Measurements from ENCODE around the gene STMND1. TPM values are rescaled to one million over a fixed set of nuclear protein-coding genes. Genes with fewer than 3 reads are reported as not detected.

The STMND1 gene
- total RNA-seq, 1 donor, result not detected

- Histone ChIP-seq H3K9me3 (ENCODE audit: low read depth, low read length) (no peaks in the 10 kb centered on the region), H3K27me3 (ENCODE audit: insufficient read depth, low read length) (peaks cover 9% of the 10 kb centered on the region), H3K36me3 (ENCODE audit: insufficient read depth, low read length) (no peaks in the 10 kb centered on the region), H3K79me2 (ENCODE audit: insufficient read depth, low read length) (no peaks in the 10 kb centered on the region), H3K27ac (ENCODE audit: low read depth, low read length) (no peak overlapping the region), H2AFZ (ENCODE audit: low read length) (no peak overlapping the region), H3K4me3 (ENCODE audit: insufficient read depth, low read length) (no peak overlapping the region), H3K4me2 (ENCODE audit: insufficient read depth, low read length) (no peak overlapping the region), H4K20me1 (ENCODE audit: insufficient read depth, low read length) (no peaks in the 10 kb centered on the region), H3K4me1 (ENCODE audit: insufficient read depth, low read length) (no peaks in the 10 kb centered on the region)
- no peak for TF ChIP-seq CTCF (IDR thresholded peaks at IDR 0.05; ENCODE audit: extremely low read depth, low read depth, low read length)
- no peak for DNase-seq (ENCODE audit: insufficient read length, low spot score, missing footprints)
These were observed 13.7 kb upstream of the STMND1 start for GRCh38 chr6:17088091-17088611.

- Histone ChIP-seq H3K27me3 (ENCODE audit: insufficient read depth, low read length) (peaks cover 12% of the 10 kb centered on the region), H3K27ac (ENCODE audit: low read depth, low read length) (no peak overlapping the region), H3K4me2 (ENCODE audit: insufficient read depth, low read length) (no peak overlapping the region), H3K4me3 (ENCODE audit: insufficient read depth, low read length) (no peak overlapping the region), H4K20me1 (ENCODE audit: insufficient read depth, low read length) (no peaks in the 10 kb centered on the region), H3K4me1 (ENCODE audit: insufficient read depth, low read length) (no peaks in the 10 kb centered on the region), H2AFZ (ENCODE audit: low read length) (no peak overlapping the region), H3K79me2 (ENCODE audit: insufficient read depth, low read length) (no peaks in the 10 kb centered on the region), H3K9me3 (ENCODE audit: low read depth, low read length) (no peaks in the 10 kb centered on the region), H3K36me3 (ENCODE audit: insufficient read depth, low read length) (no peaks in the 10 kb centered on the region)
- TF ChIP-seq CTCF (IDR thresholded peaks at IDR 0.05; ENCODE audit: extremely low read depth, low read depth, low read length), result peak; percentile 54
- DNase-seq (ENCODE audit: insufficient read length, low spot score, missing footprints), result peak; percentile 71
These were observed 10.7 kb upstream of the STMND1 start for GRCh38 chr6:17091122-17091521.

GRCh38 chr6:17093686-17094085 is 8.2 kb upstream of the STMND1 start:
- H3K9me3 ChIP-seq (ENCODE audit: low read depth, low read length), result no peaks in the 10 kb centered on the region
- no peak overlapping the region for H3K4me2 ChIP-seq (ENCODE audit: insufficient read depth, low read length)
- no peaks in the 10 kb centered on the region for H4K20me1 ChIP-seq (ENCODE audit: insufficient read depth, low read length)
- H2AFZ ChIP-seq (ENCODE audit: low read length), result no peak overlapping the region
- peaks cover 19% of the 10 kb centered on the region for H3K27me3 ChIP-seq (ENCODE audit: insufficient read depth, low read length)
- DNase-seq (ENCODE audit: insufficient read length, low spot score, missing footprints), result no peak
- no peak overlapping the region for H3K27ac ChIP-seq (ENCODE audit: low read depth, low read length)
- H3K79me2 ChIP-seq (ENCODE audit: insufficient read depth, low read length), result no peaks in the 10 kb centered on the region
- H3K4me3 ChIP-seq (ENCODE audit: insufficient read depth, low read length), result no peak overlapping the region
- no peaks in the 10 kb centered on the region for H3K36me3 ChIP-seq (ENCODE audit: insufficient read depth, low read length)
- no peaks in the 10 kb centered on the region for H3K4me1 ChIP-seq (ENCODE audit: insufficient read depth, low read length)
- peak; percentile 36 for TF ChIP-seq CTCF (IDR thresholded peaks at IDR 0.05; ENCODE audit: extremely low read depth, low read depth, low read length)

GRCh38 chr6:17096096-17096495 is 5.8 kb upstream of the STMND1 start:
- Histone ChIP-seq H3K9me3 (ENCODE audit: low read depth, low read length) (no peaks in the 10 kb centered on the region), H4K20me1 (ENCODE audit: insufficient read depth, low read length) (no peaks in the 10 kb centered on the region), H3K4me1 (ENCODE audit: insufficient read depth, low read length) (no peaks in the 10 kb centered on the region), H2AFZ (ENCODE audit: low read length) (no peak overlapping the region), H3K27me3 (ENCODE audit: insufficient read depth, low read length) (peaks cover 41% of the 10 kb centered on the region), H3K36me3 (ENCODE audit: insufficient read depth, low read length) (no peaks in the 10 kb centered on the region), H3K27ac (ENCODE audit: low read depth, low read length) (no peak overlapping the region), H3K4me2 (ENCODE audit: insufficient read depth, low read length) (no peak overlapping the region), H3K79me2 (ENCODE audit: insufficient read depth, low read length) (no peaks in the 10 kb centered on the region), H3K4me3 (ENCODE audit: insufficient read depth, low read length) (no peak overlapping the region)
- no peak for TF ChIP-seq CTCF (IDR thresholded peaks at IDR 0.05; ENCODE audit: extremely low read depth, low read depth, low read length)
- no peak for DNase-seq (ENCODE audit: insufficient read length, low spot score, missing footprints)
